Ishikawa (cell line): ENCODE results near the gene CASK.

Source experiments
- CEBPB ChIP-seq: IDR thresholded peaks from 2 replicates; pipeline ENCODE4 v1.6.1; 2012
- CREB1 ChIP-seq: IDR thresholded peaks from 2 replicates; pipeline ENCODE4 v1.6.1; 2012; ENCODE audit warnings: low read depth
- EGR1 ChIP-seq: IDR thresholded peaks from 2 replicates; pipeline ENCODE4 v1.6.1; 2012
- EP300 ChIP-seq: IDR thresholded peaks from 2 replicates; pipeline ENCODE4 v1.6.1; 2012; ENCODE audit warnings: borderline replicate concordance
- FOXM1 ChIP-seq: IDR thresholded peaks from 2 replicates; pipeline ENCODE4 v1.6.1; 2012; ENCODE audit warnings: low read depth, borderline replicate concordance
- NFIC ChIP-seq: IDR thresholded peaks from 2 replicates; pipeline ENCODE4 v1.6.1; 2012
- RAD21 ChIP-seq: IDR thresholded peaks from 2 replicates; pipeline ENCODE4 v1.6.1; 2012; ENCODE audit warnings: low read depth
- REST ChIP-seq: IDR thresholded peaks from 2 replicates; pipeline ENCODE4 v1.6.1; 2012; ENCODE audit warnings: low read depth, mild to moderate bottlenecking
- TAF1 ChIP-seq: IDR thresholded peaks from 2 replicates; pipeline ENCODE4 v1.6.1; 2012; ENCODE audit warnings: low read depth, mild to moderate bottlenecking
- TCF12 ChIP-seq: IDR thresholded peaks from 2 replicates; pipeline ENCODE4 v1.6.1; 2012; ENCODE audit warnings: low read depth
- TEAD4 ChIP-seq: IDR thresholded peaks from 2 replicates; pipeline ENCODE4 v1.6.1; 2012
- YY1 ChIP-seq: IDR thresholded peaks from 2 replicates; pipeline ENCODE4 v1.6.1; 2012; ENCODE audit warnings: low read depth
- ZBTB7A ChIP-seq: IDR thresholded peaks from 2 replicates; pipeline ENCODE4 v1.6.1; 2012; ENCODE audit warnings: low read depth
- TF ChIP-seq, protein P1 (sequence below): IDR thresholded peaks from 2 replicates; pipeline ENCODE4 v1.6.1; 2012
- TF ChIP-seq, protein P2 (sequence below): IDR thresholded peaks from 2 replicates; pipeline ENCODE4 v1.6.1; 2012

The CASK gene

DNA sequence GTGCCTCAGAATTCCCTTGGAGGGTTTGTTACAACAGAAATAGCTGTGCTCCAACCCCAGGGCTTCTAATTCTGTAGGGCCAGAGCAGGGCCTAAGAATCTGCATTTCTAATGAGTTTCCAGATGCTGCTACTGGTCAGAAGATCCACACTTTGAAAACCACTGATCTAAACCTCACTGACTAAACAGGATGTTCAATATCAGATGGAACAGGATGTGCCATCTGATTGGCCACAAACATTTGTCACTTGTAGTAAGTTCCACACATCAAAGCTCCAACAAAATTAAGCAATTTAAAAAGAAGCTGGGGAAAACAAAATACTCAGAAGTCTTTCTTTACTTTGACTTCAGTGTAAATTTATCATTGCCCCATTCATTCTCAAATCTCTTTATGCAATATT, 14.3 kb downstream of the CASK start:
- TF ChIP-seq TAF1 (no peak), TEAD4 (no peak), NFIC (no peak), REST (no peak), RAD21 (no peak), FOXM1 (no peak), YY1 (no peak), TCF12 (no peak), CEBPB (no peak), ZBTB7A (no peak), CREB1 (no peak)
- TF ChIP-seq, protein P1, sequence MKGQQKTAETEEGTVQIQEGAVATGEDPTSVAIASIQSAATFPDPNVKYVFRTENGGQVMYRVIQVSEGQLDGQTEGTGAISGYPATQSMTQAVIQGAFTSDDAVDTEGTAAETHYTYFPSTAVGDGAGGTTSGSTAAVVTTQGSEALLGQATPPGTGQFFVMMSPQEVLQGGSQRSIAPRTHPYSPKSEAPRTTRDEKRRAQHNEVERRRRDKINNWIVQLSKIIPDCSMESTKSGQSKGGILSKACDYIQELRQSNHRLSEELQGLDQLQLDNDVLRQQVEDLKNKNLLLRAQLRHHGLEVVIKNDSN = no peak

- TF ChIP-seq EGR1 (no peak), TCF12 (no peak), TEAD4 (no peak), RAD21 (no peak), CREB1 (no peak), EP300 (no peak), TAF1 (no peak), CEBPB (no peak), FOXM1 (no peak), NFIC (no peak), ZBTB7A (no peak), REST (no peak), YY1 (no peak)
- TF ChIP-seq, protein P2, sequence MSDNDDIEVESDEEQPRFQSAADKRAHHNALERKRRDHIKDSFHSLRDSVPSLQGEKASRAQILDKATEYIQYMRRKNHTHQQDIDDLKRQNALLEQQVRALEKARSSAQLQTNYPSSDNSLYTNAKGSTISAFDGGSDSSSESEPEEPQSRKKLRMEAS = no peak
- TF ChIP-seq, protein P1 = no peak
Measured at GRCh38 chrX:41906515-41907187, 16.7 kb downstream of the CASK start.

DNA sequence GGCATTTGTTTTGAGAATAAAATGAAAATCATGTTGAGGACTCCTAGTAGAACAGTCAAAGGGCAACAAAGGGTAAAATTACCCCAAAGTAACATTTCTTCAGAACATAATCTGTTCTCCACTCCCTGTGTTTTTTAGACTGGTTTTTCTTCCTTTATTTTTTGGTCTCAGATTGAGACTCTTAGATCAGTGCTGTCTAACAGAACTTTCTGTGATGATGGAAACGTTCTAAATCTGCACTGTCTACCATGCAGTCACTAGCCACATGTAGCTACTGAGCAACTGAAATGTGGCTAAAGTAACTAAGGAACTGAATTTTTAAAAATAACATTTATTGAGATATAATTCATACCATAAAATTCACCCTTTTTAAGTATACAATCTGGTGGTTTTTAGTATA, 19.8 kb downstream of the CASK start:
- no peak for TF ChIP-seq TEAD4
- no peak for TF ChIP-seq NFIC
- TF ChIP-seq, protein P1 = no peak
- TF ChIP-seq, protein P2 = no peak

- TF ChIP-seq, protein P1 = no peak
- TF ChIP-seq CREB1 = no peak
- TF ChIP-seq TEAD4 = no peak
- TF ChIP-seq, protein P2 = no peak
- TF ChIP-seq YY1 = no peak
- TF ChIP-seq CEBPB = no peak
- TF ChIP-seq EGR1 = no peak
- TF ChIP-seq EP300 = no peak
- no peak for TF ChIP-seq FOXM1
- TF ChIP-seq TCF12 = no peak
- no peak for TF ChIP-seq ZBTB7A
- no peak for TF ChIP-seq NFIC
- TF ChIP-seq RAD21 = no peak
- TF ChIP-seq TAF1 = no peak
Measured at GRCh38 chrX:41900321-41900720, 23.0 kb downstream of the CASK start.
